HG02571 (cell line): ENCODE measurements around the gene MDM2.
"Not testable (repeated sequence)": the region's sequence is repeated elsewhere in the genome, so short reads cannot be mapped to it uniquely, and the experiment has no call there.

Experiments used
- ATAC-seq: cut with Tn5 transposase; IDR thresholded peaks from one replicate; pipeline ENCODE4 v1.9.1; 2021; ENCODE audit warnings: mild to moderate bottlenecking, moderate library complexity; ENCODE audit not compliant: unreplicated experiment

Gene MDM2

GRCh38 chr12:68785823-68786222, 22.2 kb upstream of the MDM2 start:
- ATAC-seq = no peak

- ATAC-seq = no peak
These were observed 21.0 kb upstream of the MDM2 start for GRCh38 chr12:68786929-68787328.

GRCh38 chr12:68788554-68789143, 19.3 kb upstream of the MDM2 start:
- ATAC-seq = no peak

- no peak for ATAC-seq
These were observed 18.7 kb upstream of the MDM2 start for GRCh38 chr12:68789144-68789878.

- ATAC-seq = no peak
These were observed 17.7 kb upstream of the MDM2 start for GRCh38 chr12:68790081-68790951.

- no peak for ATAC-seq
These were observed 17.1 kb upstream of the MDM2 start for GRCh38 chr12:68790952-68791234.

- no peak for ATAC-seq
These were observed 16.0 kb upstream of the MDM2 start for GRCh38 chr12:68791897-68792481.

- ATAC-seq = peak; percentile 76
These were observed 15.0 kb upstream of the MDM2 start for GRCh38 chr12:68792952-68793351.

GRCh38 chr12:68793436-68793835, 14.5 kb upstream of the MDM2 start:
- no peak for ATAC-seq

GRCh38 chr12:68793975-68794652, 13.9 kb upstream of the MDM2 start:
- no peak for ATAC-seq

GRCh38 chr12:68794653-68795251, 13.2 kb upstream of the MDM2 start:
- no peak for ATAC-seq

GRCh38 chr12:68796399-68796798, 11.6 kb upstream of the MDM2 start:
- no peak for ATAC-seq

- no peak for ATAC-seq
These were observed 9.1 kb upstream of the MDM2 start for GRCh38 chr12:68798882-68799234.

GRCh38 chr12:68800294-68800693, 7.7 kb upstream of the MDM2 start:
- ATAC-seq = no peak

GRCh38 chr12:68801124-68801523, 6.9 kb upstream of the MDM2 start:
- ATAC-seq = not testable (repeated sequence)

GRCh38 chr12:68802372-68802745, 5.6 kb upstream of the MDM2 start:
- ATAC-seq = not testable (repeated sequence)

- ATAC-seq = not testable (repeated sequence)
These were observed 4.9 kb upstream of the MDM2 start for GRCh38 chr12:68802911-68803651.

GRCh38 chr12:68803948-68804656, 3.9 kb upstream of the MDM2 start:
- ATAC-seq = no peak
